ENCODE results near the gene ROS1. TPM values are rescaled to one million over a fixed set of nuclear protein-coding genes. Genes with fewer than 3 reads are reported as not detected.

Gene ROS1
- total RNA-seq, 1 donor from 2014 or later, result not detected

- H3K9me3 Mint-ChIP-seq (ENCODE audit: unreplicated experiment), result peaks cover 4% of the 10 kb centered on the region
- Histone ChIP-seq H3K27me3 (ENCODE audit: insufficient read depth, low read length) (peaks cover 90% of the 10 kb centered on the region), H3K36me3 (ENCODE audit: insufficient read depth, low read length) (no peaks in the 10 kb centered on the region), H3K9ac (ENCODE audit: low read length) (no peak overlapping the region), H4K20me1 (ENCODE audit: insufficient read depth, low read length) (peaks cover 3% of the 10 kb centered on the region), H3K27ac (ENCODE audit: low read depth, low read length) (no peak overlapping the region), H3K79me2 (ENCODE audit: insufficient read depth, low read length) (no peaks in the 10 kb centered on the region), H3K4me2 (ENCODE audit: low read length) (peak overlapping the region; percentile 83), H2AFZ (ENCODE audit: low read depth, low read length) (peak overlapping the region; percentile 64), H3K4me1 (ENCODE audit: insufficient read depth, low read length) (peaks cover 11% of the 10 kb centered on the region), H3K4me3 (ENCODE audit: insufficient read depth, low read depth, low read length) (peak overlapping the region; percentile 40), H3K9me3 (ENCODE audit: insufficient read depth, low read depth, low read length) (no peaks in the 10 kb centered on the region)
- peaks cover 83% of the 10 kb centered on the region for H3K27me3 Mint-ChIP-seq (ENCODE audit: low read depth, unreplicated experiment)
- TF ChIP-seq, protein P1, sequence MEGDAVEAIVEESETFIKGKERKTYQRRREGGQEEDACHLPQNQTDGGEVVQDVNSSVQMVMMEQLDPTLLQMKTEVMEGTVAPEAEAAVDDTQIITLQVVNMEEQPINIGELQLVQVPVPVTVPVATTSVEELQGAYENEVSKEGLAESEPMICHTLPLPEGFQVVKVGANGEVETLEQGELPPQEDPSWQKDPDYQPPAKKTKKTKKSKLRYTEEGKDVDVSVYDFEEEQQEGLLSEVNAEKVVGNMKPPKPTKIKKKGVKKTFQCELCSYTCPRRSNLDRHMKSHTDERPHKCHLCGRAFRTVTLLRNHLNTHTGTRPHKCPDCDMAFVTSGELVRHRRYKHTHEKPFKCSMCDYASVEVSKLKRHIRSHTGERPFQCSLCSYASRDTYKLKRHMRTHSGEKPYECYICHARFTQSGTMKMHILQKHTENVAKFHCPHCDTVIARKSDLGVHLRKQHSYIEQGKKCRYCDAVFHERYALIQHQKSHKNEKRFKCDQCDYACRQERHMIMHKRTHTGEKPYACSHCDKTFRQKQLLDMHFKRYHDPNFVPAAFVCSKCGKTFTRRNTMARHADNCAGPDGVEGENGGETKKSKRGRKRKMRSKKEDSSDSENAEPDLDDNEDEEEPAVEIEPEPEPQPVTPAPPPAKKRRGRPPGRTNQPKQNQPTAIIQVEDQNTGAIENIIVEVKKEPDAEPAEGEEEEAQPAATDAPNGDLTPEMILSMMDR (IDR thresholded peaks at IDR 0.05; ENCODE audit: insufficient read depth, low read depth, low read length), result no peak
- peak; percentile 5 for TF ChIP-seq EZH2 (IDR thresholded peaks at IDR 0.05; ENCODE audit: insufficient read depth, low read length)
- peak overlapping the region; percentile 30 for H3K27ac Mint-ChIP-seq (ENCODE audit: unreplicated experiment)
- FAIRE-seq (no peak), DNase-seq (ENCODE audit: low read depth) (peak; percentile 6)
- H3K36me3 Mint-ChIP-seq (ENCODE audit: low read depth, unreplicated experiment), result peaks cover 2% of the 10 kb centered on the region
- no peaks in the 10 kb centered on the region for H3K4me1 Mint-ChIP-seq (ENCODE audit: low read depth, unreplicated experiment)
- peak overlapping the region; percentile 85 for H3K4me3 Mint-ChIP-seq (ENCODE audit: unreplicated experiment)
These were observed 160.9 kb downstream of the ROS1 start for GRCh38 chr6:117264692-117265409.

DNA sequence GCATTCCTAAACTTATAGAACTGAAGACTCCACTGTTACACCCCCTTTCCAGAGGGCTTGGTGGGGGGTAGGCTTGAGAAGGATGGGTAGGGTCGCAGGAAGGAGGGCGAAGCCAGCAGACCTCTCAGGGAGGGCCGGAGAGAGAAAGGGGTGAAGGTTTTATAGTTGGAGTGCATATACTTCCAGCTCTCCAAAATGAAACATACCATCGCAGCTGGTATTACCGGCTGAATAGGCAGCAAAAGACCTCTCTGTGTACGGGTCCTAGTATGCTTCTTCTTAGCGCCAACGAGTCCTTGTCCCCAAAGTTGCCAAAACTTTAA, 161.4 kb downstream of the ROS1 start:
- Mint-ChIP-seq H3K36me3 (ENCODE audit: low read depth, unreplicated experiment) (peaks cover 2% of the 10 kb centered on the region), H3K4me3 (ENCODE audit: unreplicated experiment) (peak overlapping the region; percentile 85), H3K27ac (ENCODE audit: unreplicated experiment) (no peak overlapping the region), H3K4me1 (ENCODE audit: low read depth, unreplicated experiment) (no peaks in the 10 kb centered on the region), H3K9me3 (ENCODE audit: unreplicated experiment) (peaks cover 4% of the 10 kb centered on the region), H3K27me3 (ENCODE audit: low read depth, unreplicated experiment) (peaks cover 78% of the 10 kb centered on the region)
- no peaks in the 10 kb centered on the region for H3K79me2 ChIP-seq (ENCODE audit: insufficient read depth, low read length)
- H3K36me3 ChIP-seq (ENCODE audit: insufficient read depth, low read length), result no peaks in the 10 kb centered on the region
- peak overlapping the region; percentile 83 for H3K4me2 ChIP-seq (ENCODE audit: low read length)
- H3K27ac ChIP-seq (ENCODE audit: low read depth, low read length), result no peak overlapping the region
- H3K4me1 ChIP-seq (ENCODE audit: insufficient read depth, low read length), result peaks cover 11% of the 10 kb centered on the region
- H3K9me3 ChIP-seq (ENCODE audit: insufficient read depth, low read depth, low read length), result no peaks in the 10 kb centered on the region
- H3K9ac ChIP-seq (ENCODE audit: low read length), result no peak overlapping the region
- H2AFZ ChIP-seq (ENCODE audit: low read depth, low read length), result peak overlapping the region; percentile 64
- TF ChIP-seq, protein P1 (IDR thresholded peaks at IDR 0.05; ENCODE audit: insufficient read depth, low read depth, low read length), result no peak
- TF ChIP-seq EZH2 (IDR thresholded peaks at IDR 0.05; ENCODE audit: insufficient read depth, low read length), result no peak
- peaks cover 89% of the 10 kb centered on the region for H3K27me3 ChIP-seq (ENCODE audit: insufficient read depth, low read length)
- no peak for FAIRE-seq
- DNase-seq (ENCODE audit: low read depth), result no peak
- H4K20me1 ChIP-seq (ENCODE audit: insufficient read depth, low read length), result peaks cover 3% of the 10 kb centered on the region
- peak overlapping the region; percentile 40 for H3K4me3 ChIP-seq (ENCODE audit: insufficient read depth, low read depth, low read length)

GRCh38 chr6:117263353-117263927, 162.3 kb downstream of the ROS1 start:
- H3K4me3 ChIP-seq (ENCODE audit: insufficient read depth, low read depth, low read length), result no peak overlapping the region
- no peak for FAIRE-seq
- H3K79me2 ChIP-seq (ENCODE audit: insufficient read depth, low read length), result no peaks in the 10 kb centered on the region
- H3K9ac ChIP-seq (ENCODE audit: low read length), result no peak overlapping the region
- Mint-ChIP-seq H3K4me1 (ENCODE audit: low read depth, unreplicated experiment) (no peaks in the 10 kb centered on the region), H3K27me3 (ENCODE audit: low read depth, unreplicated experiment) (peaks cover 69% of the 10 kb centered on the region), H3K4me3 (ENCODE audit: unreplicated experiment) (no peak overlapping the region), H3K36me3 (ENCODE audit: low read depth, unreplicated experiment) (peaks cover 2% of the 10 kb centered on the region), H3K27ac (ENCODE audit: unreplicated experiment) (no peak overlapping the region), H3K9me3 (ENCODE audit: unreplicated experiment) (peaks cover 2% of the 10 kb centered on the region)
- no peak overlapping the region for H2AFZ ChIP-seq (ENCODE audit: low read depth, low read length)
- peaks cover 11% of the 10 kb centered on the region for H3K4me1 ChIP-seq (ENCODE audit: insufficient read depth, low read length)
- H4K20me1 ChIP-seq (ENCODE audit: insufficient read depth, low read length), result peaks cover 3% of the 10 kb centered on the region
- H3K27ac ChIP-seq (ENCODE audit: low read depth, low read length), result no peak overlapping the region
- TF ChIP-seq, protein P1 (IDR thresholded peaks at IDR 0.05; ENCODE audit: insufficient read depth, low read depth, low read length), result no peak
- TF ChIP-seq EZH2 (IDR thresholded peaks at IDR 0.05; ENCODE audit: insufficient read depth, low read length), result peak; percentile 61
- H3K27me3 ChIP-seq (ENCODE audit: insufficient read depth, low read length), result peaks cover 83% of the 10 kb centered on the region
- H3K4me2 ChIP-seq (ENCODE audit: low read length), result no peak overlapping the region
- no peaks in the 10 kb centered on the region for H3K9me3 ChIP-seq (ENCODE audit: insufficient read depth, low read depth, low read length)
- no peak for DNase-seq (ENCODE audit: low read depth)
- no peaks in the 10 kb centered on the region for H3K36me3 ChIP-seq (ENCODE audit: insufficient read depth, low read length)
